NT2/D1 (cell line): Measurements from ENCODE around the gene ASCC2.

Experiments used
- SUZ12 ChIP-seq: IDR thresholded peaks from 2 replicates; pipeline ENCODE4 v1.6.1; 2011; ENCODE audit not compliant: insufficient read length, insufficient read depth; ENCODE audit errors: extremely low read depth
- YY1 ChIP-seq: IDR thresholded peaks from 2 replicates; pipeline ENCODE4 v1.6.1; 2011; ENCODE audit not compliant: insufficient read length, insufficient read depth

- no peak for TF ChIP-seq YY1
- no peak for TF ChIP-seq SUZ12
Measured at GRCh38 chr22:29801153-29801552, 36.9 kb downstream of the ASCC2 start.
